Measurements from ENCODE around the gene SIGLEC12.

DNA sequence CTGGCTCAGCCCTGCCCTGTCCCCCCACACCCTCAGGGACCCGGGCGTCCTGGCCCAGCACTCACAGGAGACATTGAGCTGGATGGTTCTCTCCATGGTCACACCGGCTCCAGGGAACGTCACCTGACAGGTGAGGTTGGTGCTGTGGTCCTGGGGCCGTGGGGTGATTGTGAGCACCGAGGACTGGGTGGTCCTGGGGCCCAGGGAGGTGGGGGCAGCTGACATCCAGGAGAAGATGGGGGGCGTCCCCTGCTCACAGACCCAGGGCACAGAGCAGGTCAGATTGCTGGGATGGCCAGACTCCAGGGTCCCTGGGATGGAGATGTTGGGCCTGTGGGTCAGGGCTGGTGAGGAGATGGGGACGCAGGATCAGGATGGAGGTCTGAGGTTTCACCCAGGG is 29.0 kb upstream of the SIGLEC12 start:
- TF ChIP-seq, protein P1, sequence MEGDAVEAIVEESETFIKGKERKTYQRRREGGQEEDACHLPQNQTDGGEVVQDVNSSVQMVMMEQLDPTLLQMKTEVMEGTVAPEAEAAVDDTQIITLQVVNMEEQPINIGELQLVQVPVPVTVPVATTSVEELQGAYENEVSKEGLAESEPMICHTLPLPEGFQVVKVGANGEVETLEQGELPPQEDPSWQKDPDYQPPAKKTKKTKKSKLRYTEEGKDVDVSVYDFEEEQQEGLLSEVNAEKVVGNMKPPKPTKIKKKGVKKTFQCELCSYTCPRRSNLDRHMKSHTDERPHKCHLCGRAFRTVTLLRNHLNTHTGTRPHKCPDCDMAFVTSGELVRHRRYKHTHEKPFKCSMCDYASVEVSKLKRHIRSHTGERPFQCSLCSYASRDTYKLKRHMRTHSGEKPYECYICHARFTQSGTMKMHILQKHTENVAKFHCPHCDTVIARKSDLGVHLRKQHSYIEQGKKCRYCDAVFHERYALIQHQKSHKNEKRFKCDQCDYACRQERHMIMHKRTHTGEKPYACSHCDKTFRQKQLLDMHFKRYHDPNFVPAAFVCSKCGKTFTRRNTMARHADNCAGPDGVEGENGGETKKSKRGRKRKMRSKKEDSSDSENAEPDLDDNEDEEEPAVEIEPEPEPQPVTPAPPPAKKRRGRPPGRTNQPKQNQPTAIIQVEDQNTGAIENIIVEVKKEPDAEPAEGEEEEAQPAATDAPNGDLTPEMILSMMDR (IDR thresholded peaks at IDR 0.05): no peak
- no peak for TF ChIP-seq POLR2AphosphoS5 (IDR thresholded peaks at IDR 0.05)
